Type B pancreatic cell (in vitro differentiated cells): ENCODE data around the gene ISLR. TPM values are rescaled to one million over a fixed set of nuclear protein-coding genes. Genes with fewer than 3 reads are reported as not detected.

Experiments
- DNase-seq: peaks from one replicate; pipeline ENCODE4 v3.0.0; 2021; ENCODE audit warnings: mixed read lengths; ENCODE audit not compliant: unreplicated experiment; ENCODE audit errors: extremely low spot score
- H3K27ac Mint-ChIP-seq: 2 replicates; pipeline ENCODE4 v1.8.0; 2021; ENCODE audit warnings: mild to moderate bottlenecking, mixed read lengths
- H3K27me3 Mint-ChIP-seq: 2 replicates; pipeline ENCODE4 v1.8.0; 2021; ENCODE audit warnings: mixed read lengths
- H3K36me3 Mint-ChIP-seq: 2 replicates; pipeline ENCODE4 v1.8.0; 2021; ENCODE audit warnings: mixed read lengths
- H3K4me1 Mint-ChIP-seq: one replicate; pipeline ENCODE4 v1.8.0; 2021; ENCODE audit warnings: mixed read lengths; ENCODE audit not compliant: unreplicated experiment
- H3K4me3 Mint-ChIP-seq: 2 replicates; pipeline ENCODE4 v1.8.0; 2021; ENCODE audit warnings: mild to moderate bottlenecking, mixed read lengths
- H3K9me3 Mint-ChIP-seq: 2 replicates; pipeline ENCODE4 v1.8.0; 2021; ENCODE audit warnings: mixed read lengths
- CTCF ChIP-seq: fragments of 200-600 bp; sonication (generic); conservative IDR thresholded peaks from 2 replicates; pipeline ENCODE4 v1.5.0; 2021; ENCODE audit warnings: antibody characterized with exemption, mild to moderate bottlenecking
- total RNA-seq: library from RNA; stranded (reverse); gene quantifications from 2 replicates; pipeline ENCODE4 v1.2.1, GENCODE V29; 2021; ENCODE audit warnings: low replicate concordance

Gene ISLR
- total RNA-seq, 1 donor from 2014 or later, result 41.6 TPM

- no peak for DNase-seq
- H3K36me3 Mint-ChIP-seq, result peaks cover 12% of the 10 kb centered on the region
- H3K4me3 Mint-ChIP-seq, result peak overlapping the region; percentile 47
- no peaks in the 10 kb centered on the region for H3K9me3 Mint-ChIP-seq
- peaks cover 34% of the 10 kb centered on the region for H3K4me1 Mint-ChIP-seq
- peaks cover 93% of the 10 kb centered on the region for H3K27me3 Mint-ChIP-seq
- no peak overlapping the region for H3K27ac Mint-ChIP-seq
- no peak for TF ChIP-seq CTCF
These were observed 40.5 kb upstream of the ISLR start for GRCh38 chr15:74132681-74133651.

- no peaks in the 10 kb centered on the region for H3K9me3 Mint-ChIP-seq
- peaks cover 94% of the 10 kb centered on the region for H3K27me3 Mint-ChIP-seq
- H3K27ac Mint-ChIP-seq, result no peak overlapping the region
- no peak for TF ChIP-seq CTCF
- peaks cover 39% of the 10 kb centered on the region for H3K4me1 Mint-ChIP-seq
- no peak for DNase-seq
- peaks cover 12% of the 10 kb centered on the region for H3K36me3 Mint-ChIP-seq
- no peak overlapping the region for H3K4me3 Mint-ChIP-seq
These were observed 39.7 kb upstream of the ISLR start for GRCh38 chr15:74133694-74134386.

DNA sequence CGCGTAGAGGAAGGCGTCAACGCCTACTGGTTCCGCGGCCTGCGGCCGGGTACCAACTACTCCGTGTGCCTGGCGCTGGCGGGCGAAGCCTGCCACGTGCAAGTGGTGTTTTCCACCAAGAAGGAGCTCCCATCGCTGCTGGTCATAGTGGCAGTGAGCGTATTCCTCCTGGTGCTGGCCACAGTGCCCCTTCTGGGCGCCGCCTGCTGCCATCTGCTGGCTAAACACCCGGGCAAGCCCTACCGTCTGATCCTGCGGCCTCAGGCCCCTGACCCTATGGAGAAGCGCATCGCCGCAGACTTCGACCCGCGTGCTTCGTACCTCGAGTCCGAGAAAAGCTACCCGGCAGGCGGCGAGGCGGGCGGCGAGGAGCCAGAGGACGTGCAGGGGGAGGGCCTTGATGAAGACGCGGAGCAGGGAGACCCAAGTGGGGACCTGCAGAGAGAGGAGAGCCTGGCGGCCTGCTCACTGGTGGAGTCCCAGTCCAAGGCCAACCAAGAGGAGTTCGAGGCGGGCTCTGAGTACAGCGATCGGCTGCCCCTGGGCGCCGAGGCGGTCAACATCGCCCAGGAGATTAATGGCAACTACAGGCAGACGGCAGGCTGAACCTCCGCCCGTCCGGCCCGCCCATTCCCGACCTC, 39.0 kb upstream of the ISLR start:
- Mint-ChIP-seq H3K36me3 (peaks cover 12% of the 10 kb centered on the region), H3K4me3 (peak overlapping the region; percentile 82), H3K9me3 (no peaks in the 10 kb centered on the region), H3K4me1 (peaks cover 43% of the 10 kb centered on the region), H3K27ac (peak overlapping the region; percentile 65), H3K27me3 (peaks cover 92% of the 10 kb centered on the region)
- TF ChIP-seq CTCF, result peak; percentile 70
- no peak for DNase-seq

DNA sequence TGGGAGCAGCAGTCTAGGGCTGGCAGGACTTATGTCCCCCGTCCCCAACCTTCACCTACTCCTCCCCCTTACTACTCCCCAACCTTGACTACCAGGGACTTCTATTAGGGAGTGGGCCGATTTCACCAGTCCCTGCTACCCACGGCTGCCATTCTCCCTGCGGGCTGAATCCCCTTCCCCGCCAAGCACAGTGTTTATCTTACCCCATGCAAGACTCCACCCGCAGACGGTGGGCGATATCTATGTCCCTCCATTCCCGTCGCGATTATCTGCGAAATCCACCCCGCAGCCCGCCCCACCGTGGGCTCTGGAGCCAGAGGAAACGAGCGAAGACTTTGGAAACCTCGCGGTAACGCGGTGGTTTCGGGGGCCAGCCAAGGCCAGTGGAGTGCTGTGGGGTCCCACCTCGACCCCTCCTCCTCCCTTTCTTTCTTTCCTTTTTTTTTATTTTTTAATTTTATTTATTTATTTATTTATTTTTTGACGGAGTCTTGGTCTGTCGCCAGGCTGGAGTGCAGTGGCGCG, 38.4 kb upstream of the ISLR start:
- Mint-ChIP-seq H3K4me1 (peaks cover 49% of the 10 kb centered on the region), H3K36me3 (peaks cover 12% of the 10 kb centered on the region), H3K9me3 (no peaks in the 10 kb centered on the region), H3K27me3 (peaks cover 89% of the 10 kb centered on the region), H3K4me3 (peak overlapping the region; percentile 82), H3K27ac (peak overlapping the region; percentile 65)
- no peak for DNase-seq
- TF ChIP-seq CTCF, result no peak

DNA sequence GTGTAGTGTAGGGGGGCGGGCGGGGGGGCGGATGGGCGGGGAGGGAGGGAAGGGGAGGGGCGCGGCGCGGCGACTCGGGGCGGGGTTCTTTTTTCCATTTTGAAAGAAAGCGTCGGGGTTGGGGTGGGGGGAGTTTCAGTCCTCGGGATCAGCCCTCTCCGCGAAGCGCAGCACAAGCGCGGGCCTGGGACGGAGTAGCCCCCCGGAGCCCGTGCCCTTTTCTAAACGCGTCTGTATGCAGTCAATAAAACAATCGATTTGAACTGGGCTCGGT, 37.0 kb upstream of the ISLR start:
- H3K4me3 Mint-ChIP-seq, result peak overlapping the region; percentile 78
- no peak overlapping the region for H3K27ac Mint-ChIP-seq
- TF ChIP-seq CTCF, result no peak
- H3K4me1 Mint-ChIP-seq, result peaks cover 53% of the 10 kb centered on the region
- DNase-seq, result no peak
- peaks cover 7% of the 10 kb centered on the region for H3K36me3 Mint-ChIP-seq
- H3K9me3 Mint-ChIP-seq, result no peaks in the 10 kb centered on the region
- H3K27me3 Mint-ChIP-seq, result peaks cover 84% of the 10 kb centered on the region
